Lower lobe of right lung (tissue), 2 donors: ENCODE results near the gene H2AZ2. TPM values are rescaled to one million over a fixed set of nuclear protein-coding genes. Genes with fewer than 3 reads are reported as not detected.
"Not testable (repeated sequence)": the region's sequence is repeated elsewhere in the genome, so short reads cannot be mapped to it uniquely, and the experiment has no call there.

Experiments
- ATAC-seq, 2 donors: fragments of 200-7000 bp; cut with Tn5 transposase; one replicate each; pipeline ENCODE4 v1.9.1; 2020 to 2022; ENCODE audit warnings: mild to moderate bottlenecking in 2 of 2, moderate library complexity in 2 of 2
- DNase-seq: peaks from one replicate; pipeline ENCODE4 v3.0.0-alpha.2; 2020
- H3K27ac ChIP-seq: fragments of 200-600 bp; one replicate; pipeline ENCODE4 v1.8.0; 2022
- H3K27me3 ChIP-seq: fragments of 200-600 bp; one replicate; pipeline ENCODE4 v1.8.0; 2022; ENCODE audit warnings: low read depth
- H3K36me3 ChIP-seq: fragments of 200-600 bp; one replicate; pipeline ENCODE4 v1.8.0; 2022; ENCODE audit warnings: mild to moderate bottlenecking
- H3K4me1 ChIP-seq: fragments of 200-600 bp; one replicate; pipeline ENCODE4 v1.8.0; 2022
- H3K4me3 ChIP-seq: fragments of 200-600 bp; one replicate; pipeline ENCODE4 v1.8.0; 2022; ENCODE audit warnings: mild to moderate bottlenecking
- H3K9me3 ChIP-seq: fragments of 200-600 bp; one replicate; pipeline ENCODE4 v1.8.0; 2022
- intact Hi-C: fragments of 100-400 bp; cut with DNase I; formaldehyde crosslinking; loops from one replicate; pipeline ENCODE4 v1.11.0; 2022
- total RNA-seq: library from RNA; stranded (reverse); fragmentation: NEBNext Ultra II Directional; extraction: Animal tissue kit (Norgen Biotek cat#: 25700); gene quantifications from one replicate; pipeline ENCODE4 v1.2.1, GENCODE V29; 2021
- TF ChIP-seq, protein P1 (sequence below): fragments of 200-600 bp; IDR thresholded peaks from one replicate; pipeline ENCODE4 v1.8.0; 2022; ENCODE audit warnings: antibody characterized with exemption, mild to moderate bottlenecking
- donor health status: DM: no; HTN: yes; CAD: no; lungs with severe emphysema.

The H2AZ2 gene
- total RNA-seq, 1 donor from 2014 or later = 139 TPM

DNA sequence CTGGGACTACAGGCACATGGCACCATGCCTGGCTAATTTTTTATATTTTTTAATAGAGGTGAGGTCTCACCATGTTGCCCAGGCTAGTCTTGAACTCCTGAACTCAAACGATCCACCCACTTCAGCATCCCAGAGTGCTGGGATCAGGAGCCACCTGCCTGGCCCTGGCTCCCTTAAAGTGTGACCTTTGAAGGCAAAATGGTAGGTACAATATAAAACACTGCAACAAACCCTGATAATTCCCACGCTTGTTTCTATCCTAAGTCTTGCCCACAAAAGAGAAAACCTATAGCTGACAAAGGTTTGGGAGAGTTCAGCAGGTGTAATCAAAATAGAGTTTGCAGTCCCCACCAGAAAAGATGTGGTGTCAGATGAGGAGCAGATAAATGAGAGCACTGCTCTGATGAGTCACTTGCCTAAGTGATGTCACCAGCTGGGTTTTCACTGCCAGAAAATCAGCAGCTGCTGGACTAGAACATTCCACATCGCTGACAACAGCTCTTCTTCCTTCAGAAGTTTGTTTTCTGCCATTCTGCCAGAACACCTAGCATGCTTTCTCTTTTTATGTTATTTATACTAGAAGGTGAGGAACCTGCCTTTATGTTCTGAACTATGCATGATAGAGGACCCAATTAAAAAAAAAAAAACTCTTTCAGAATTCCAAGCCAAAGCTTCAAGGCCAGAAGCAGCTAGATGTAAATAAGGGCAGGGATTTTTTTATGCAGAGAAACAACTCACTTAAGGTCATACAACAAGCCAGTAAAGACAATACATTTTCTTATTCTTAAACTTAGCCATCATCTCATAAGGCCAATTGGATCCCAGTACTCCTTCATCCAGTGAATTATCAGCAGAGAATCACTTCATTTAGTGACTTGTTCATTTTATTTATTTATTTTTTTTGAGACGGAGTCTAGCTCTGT, 19.4 kb upstream of the H2AZ2 start:
- Histone ChIP-seq H3K9me3 (no peaks in the 10 kb centered on the region), H3K4me3 (no peak overlapping the region), H3K27me3 (no peaks in the 10 kb centered on the region), H3K27ac (no peak overlapping the region), H3K4me1 (no peaks in the 10 kb centered on the region), H3K36me3 (no peaks in the 10 kb centered on the region)
- intact Hi-C loops = no loop called here
- DNase-seq = no peak
- ATAC-seq = peak in 1 of 2 donors; percentile 67
- TF ChIP-seq, protein P1, sequence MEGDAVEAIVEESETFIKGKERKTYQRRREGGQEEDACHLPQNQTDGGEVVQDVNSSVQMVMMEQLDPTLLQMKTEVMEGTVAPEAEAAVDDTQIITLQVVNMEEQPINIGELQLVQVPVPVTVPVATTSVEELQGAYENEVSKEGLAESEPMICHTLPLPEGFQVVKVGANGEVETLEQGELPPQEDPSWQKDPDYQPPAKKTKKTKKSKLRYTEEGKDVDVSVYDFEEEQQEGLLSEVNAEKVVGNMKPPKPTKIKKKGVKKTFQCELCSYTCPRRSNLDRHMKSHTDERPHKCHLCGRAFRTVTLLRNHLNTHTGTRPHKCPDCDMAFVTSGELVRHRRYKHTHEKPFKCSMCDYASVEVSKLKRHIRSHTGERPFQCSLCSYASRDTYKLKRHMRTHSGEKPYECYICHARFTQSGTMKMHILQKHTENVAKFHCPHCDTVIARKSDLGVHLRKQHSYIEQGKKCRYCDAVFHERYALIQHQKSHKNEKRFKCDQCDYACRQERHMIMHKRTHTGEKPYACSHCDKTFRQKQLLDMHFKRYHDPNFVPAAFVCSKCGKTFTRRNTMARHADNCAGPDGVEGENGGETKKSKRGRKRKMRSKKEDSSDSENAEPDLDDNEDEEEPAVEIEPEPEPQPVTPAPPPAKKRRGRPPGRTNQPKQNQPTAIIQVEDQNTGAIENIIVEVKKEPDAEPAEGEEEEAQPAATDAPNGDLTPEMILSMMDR = no peak

- H3K36me3 ChIP-seq, H3K9me3 ChIP-seq, H3K27me3 ChIP-seq, H3K4me1 ChIP-seq, H3K4me3 ChIP-seq, ATAC-seq, DNase-seq, intact Hi-C loops, H3K27ac ChIP-seq: not testable (repeated sequence)
Measured at GRCh38 chr7:44861949-44862348, 14.1 kb upstream of the H2AZ2 start.

- Histone ChIP-seq H3K4me3 (no peak overlapping the region), H3K4me1 (no peaks in the 10 kb centered on the region), H3K27me3 (peaks cover 3% of the 10 kb centered on the region), H3K9me3 (no peaks in the 10 kb centered on the region), H3K27ac (no peak overlapping the region), H3K36me3 (no peaks in the 10 kb centered on the region)
- TF ChIP-seq, protein P1 = no peak
- DNase-seq (no peak), ATAC-seq (no peak)
- intact Hi-C loops = loop anchor here (5.0 kb wide), 1 partner anchor 64 kb away; no protein-coding TSS in a partner anchor
Measured at GRCh38 chr7:44858161-44858560, 10.3 kb upstream of the H2AZ2 start.

DNA sequence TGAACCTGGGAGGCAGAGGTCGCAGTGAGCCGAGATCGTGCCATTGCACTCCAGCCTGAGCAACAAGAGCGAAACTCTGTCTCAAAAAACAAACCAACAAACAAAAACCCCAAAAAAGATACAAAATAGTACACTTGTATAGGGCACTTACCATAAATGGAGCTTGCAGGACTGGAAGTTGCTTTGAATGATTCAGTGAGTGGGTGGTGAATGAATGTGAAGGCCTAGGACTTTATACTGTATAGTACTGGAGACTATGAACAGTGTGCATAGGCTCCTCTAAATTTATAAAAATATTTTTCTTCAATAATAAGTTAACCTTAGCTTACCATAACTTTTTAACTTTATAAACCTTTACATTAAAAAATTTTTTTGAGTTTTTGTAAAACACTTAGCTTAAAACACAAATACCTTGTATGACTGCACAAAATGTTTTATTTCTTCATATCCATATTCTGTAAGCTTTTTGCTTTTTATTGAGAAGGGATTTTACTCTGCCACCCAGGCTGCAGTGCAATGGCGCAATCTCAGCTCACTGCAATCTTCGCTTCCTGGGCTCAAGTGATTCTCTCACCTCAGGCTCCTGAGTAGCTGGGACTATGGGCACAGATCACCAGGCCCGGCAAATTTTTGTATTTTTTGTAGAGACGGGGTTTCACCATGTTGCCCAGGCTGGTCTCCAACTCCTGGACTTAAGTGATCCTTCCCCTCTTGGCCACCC, 6.9 kb upstream of the H2AZ2 start:
- ATAC-seq (no peak), DNase-seq (no peak)
- Histone ChIP-seq H3K27ac (no peak overlapping the region), H3K27me3 (no peaks in the 10 kb centered on the region), H3K4me3 (no peak overlapping the region), H3K9me3 (no peaks in the 10 kb centered on the region), H3K36me3 (no peaks in the 10 kb centered on the region), H3K4me1 (no peaks in the 10 kb centered on the region)
- intact Hi-C loops = loop anchor here (5.0 kb wide), 1 partner anchor 67 kb away; no protein-coding TSS in a partner anchor
- TF ChIP-seq, protein P1 = no peak

GRCh38 chr7:44853391-44853790, 5.5 kb upstream of the H2AZ2 start:
- Histone ChIP-seq H3K27ac (no peak overlapping the region), H3K27me3 (no peaks in the 10 kb centered on the region), H3K4me1 (peaks cover 5% of the 10 kb centered on the region), H3K36me3 (no peaks in the 10 kb centered on the region), H3K9me3 (no peaks in the 10 kb centered on the region), H3K4me3 (no peak overlapping the region)
- DNase-seq (no peak), ATAC-seq (no peak)
- intact Hi-C loops = no loop called here
- TF ChIP-seq, protein P1 = no peak
